BLaER1 (cell line): ENCODE measurements around the gene CCDC47.
A peak's percentile ranks its signal among the peaks of the same experiment; 100 is the strongest.

Experiments used
- H3K27ac ChIP-seq: shearing (Covaris generic); formaldehyde crosslinking; 2 replicates; pipeline ENCODE4 v1.8.1; 2022
- H3K27me3 ChIP-seq: shearing (Covaris generic); formaldehyde crosslinking; 2 replicates; pipeline ENCODE4 v1.8.1; 2022
- H3K36me3 ChIP-seq: shearing (Covaris generic); formaldehyde crosslinking; 2 replicates; pipeline ENCODE4 v1.8.1; 2022
- H3K4me1 ChIP-seq: shearing (Covaris generic); formaldehyde crosslinking; 2 replicates; pipeline ENCODE4 v1.8.1; 2022
- H3K4me2 ChIP-seq: shearing (Covaris generic); formaldehyde crosslinking; 2 replicates; pipeline ENCODE4 v1.8.1; 2022
- H3K4me3 ChIP-seq: shearing (Covaris generic); formaldehyde crosslinking; 2 replicates; pipeline ENCODE4 v1.8.1; 2022
- H3K9ac ChIP-seq: shearing (Covaris generic); formaldehyde crosslinking; 2 replicates; pipeline ENCODE4 v1.8.1; 2022
- H3K9me3 ChIP-seq: shearing (Covaris generic); formaldehyde crosslinking; 2 replicates; pipeline ENCODE4 v1.8.1; 2022
- H4K20me1 ChIP-seq: shearing (Covaris generic); formaldehyde crosslinking; 2 replicates; pipeline ENCODE4 v1.8.1; 2022
- Cebpa-rat ChIP-seq: shearing (Covaris generic); IDR thresholded peaks from 2 replicates; pipeline ENCODE4 v1.8.1; 2022

Gene CCDC47

GRCh38 chr17:63707151-63707550 is 66.2 kb downstream of the CCDC47 start:
- Histone ChIP-seq H3K4me1 (peaks cover 49% of the 10 kb centered on the region), H3K4me2 (peak overlapping the region; percentile 50; the same call in 1 of the 2 replicates), H3K9me3 (no peaks in the 10 kb centered on the region), H3K4me3 (no peak overlapping the region), H4K20me1 (peaks cover 48% of the 10 kb centered on the region), H3K36me3 (peaks cover 92% of the 10 kb centered on the region), H3K9ac (no peak overlapping the region; the same call in 1 of the 2 replicates), H3K27ac (no peak overlapping the region), H3K27me3 (no peaks in the 10 kb centered on the region)
- no peak for TF ChIP-seq Cebpa-rat

- Histone ChIP-seq H3K9me3 (no peaks in the 10 kb centered on the region), H3K27ac (no peak overlapping the region), H3K4me2 (peak overlapping the region; percentile 50), H3K27me3 (no peaks in the 10 kb centered on the region), H3K36me3 (peaks cover 86% of the 10 kb centered on the region), H3K4me3 (no peak overlapping the region), H3K9ac (peak overlapping the region; percentile 38; the same call in 1 of the 2 replicates), H4K20me1 (peaks cover 49% of the 10 kb centered on the region), H3K4me1 (peaks cover 54% of the 10 kb centered on the region)
- no peak for TF ChIP-seq Cebpa-rat
Observed at GRCh38 chr17:63706336-63707082, 66.9 kb downstream of the CCDC47 start.

- Histone ChIP-seq H3K27me3 (no peaks in the 10 kb centered on the region), H3K4me3 (no peak overlapping the region), H3K9ac (0 out of 2 replicates have a peak overlapping the region, but pooled peaks have one; percentile 28), H3K4me1 (peaks cover 63% of the 10 kb centered on the region), H3K27ac (peak overlapping the region; percentile 44; the same call in 1 of the 2 replicates), H3K4me2 (peak overlapping the region; percentile 50), H3K9me3 (no peaks in the 10 kb centered on the region), H4K20me1 (peaks cover 49% of the 10 kb centered on the region), H3K36me3 (peaks cover 77% of the 10 kb centered on the region)
- no peak for TF ChIP-seq Cebpa-rat
Observed at GRCh38 chr17:63705657-63706056, 67.7 kb downstream of the CCDC47 start.

GRCh38 chr17:63704836-63705235 is 68.6 kb downstream of the CCDC47 start:
- Histone ChIP-seq H3K27me3 (no peaks in the 10 kb centered on the region), H4K20me1 (peaks cover 49% of the 10 kb centered on the region), H3K27ac (no peak overlapping the region), H3K36me3 (peaks cover 69% of the 10 kb centered on the region), H3K9me3 (no peaks in the 10 kb centered on the region), H3K4me2 (no peak overlapping the region), H3K9ac (no peak overlapping the region), H3K4me3 (no peak overlapping the region), H3K4me1 (peaks cover 67% of the 10 kb centered on the region)
- TF ChIP-seq Cebpa-rat, result no peak

- H3K4me1 ChIP-seq, result peaks cover 67% of the 10 kb centered on the region
- peaks cover 63% of the 10 kb centered on the region for H3K36me3 ChIP-seq
- no peak for TF ChIP-seq Cebpa-rat
- no peaks in the 10 kb centered on the region for H3K27me3 ChIP-seq
- no peak overlapping the region for H3K27ac ChIP-seq
- H4K20me1 ChIP-seq, result peaks cover 49% of the 10 kb centered on the region
- no peak overlapping the region for H3K4me3 ChIP-seq
- H3K4me2 ChIP-seq, result peak overlapping the region; percentile 100
- H3K9me3 ChIP-seq, result no peaks in the 10 kb centered on the region
- H3K9ac ChIP-seq, result no peak overlapping the region; the same call in 1 of the 2 replicates
Observed at GRCh38 chr17:63704259-63704576, 69.2 kb downstream of the CCDC47 start.

- Histone ChIP-seq H3K36me3 (peaks cover 58% of the 10 kb centered on the region), H3K4me1 (peaks cover 71% of the 10 kb centered on the region), H3K9me3 (no peaks in the 10 kb centered on the region), H4K20me1 (peaks cover 54% of the 10 kb centered on the region), H3K4me3 (no peak overlapping the region), H3K27ac (peak overlapping the region; percentile 65; the same call in 1 of the 2 replicates), H3K4me2 (peak overlapping the region; percentile 100), H3K27me3 (no peaks in the 10 kb centered on the region), H3K9ac (peak overlapping the region; percentile 69; the same call in 1 of the 2 replicates)
- TF ChIP-seq Cebpa-rat, result no peak
Observed at GRCh38 chr17:63703556-63704258, 69.7 kb downstream of the CCDC47 start.

- TF ChIP-seq Cebpa-rat, result no peak
- H3K9me3 ChIP-seq, result no peaks in the 10 kb centered on the region
- H3K9ac ChIP-seq, result peak overlapping the region; percentile 69
- no peak overlapping the region for H3K4me3 ChIP-seq
- no peaks in the 10 kb centered on the region for H3K27me3 ChIP-seq
- H3K36me3 ChIP-seq, result peaks cover 51% of the 10 kb centered on the region
- H3K4me2 ChIP-seq, result peak overlapping the region; percentile 100
- H4K20me1 ChIP-seq, result peaks cover 60% of the 10 kb centered on the region
- peak overlapping the region; percentile 65; the same call in 1 of the 2 replicates for H3K27ac ChIP-seq
- H3K4me1 ChIP-seq, result peaks cover 78% of the 10 kb centered on the region
Observed at GRCh38 chr17:63703029-63703428, 70.4 kb downstream of the CCDC47 start.

- Histone ChIP-seq H3K4me2 (peak overlapping the region; percentile 100), H3K4me3 (peak overlapping the region; percentile 78), H3K36me3 (peaks cover 48% of the 10 kb centered on the region)
Observed at GRCh38 chr17:63702721-63703015, 70.7 kb downstream of the CCDC47 start.

GRCh38 chr17:63701868-63702720 is 71.3 kb downstream of the CCDC47 start:
- peak overlapping the region; percentile 97 for H3K9ac ChIP-seq
- H3K4me3 ChIP-seq, result peak overlapping the region; percentile 78
- peak overlapping the region; percentile 100 for H3K27ac ChIP-seq

More at GRCh38 chr17:63702721-63703015, 70.7 kb downstream of the CCDC47 start:
- Histone ChIP-seq H3K27ac (peak overlapping the region; percentile 65; the same call in 1 of the 2 replicates), H3K4me1 (peaks cover 82% of the 10 kb centered on the region), H3K27me3 (no peaks in the 10 kb centered on the region), H3K9ac (peak overlapping the region; percentile 69), H4K20me1 (peaks cover 64% of the 10 kb centered on the region), H3K9me3 (no peaks in the 10 kb centered on the region)
- no peak for TF ChIP-seq Cebpa-rat

More at GRCh38 chr17:63701868-63702720, 71.3 kb downstream of the CCDC47 start:
- peak overlapping the region; percentile 100 for H3K4me2 ChIP-seq
- no peaks in the 10 kb centered on the region for H3K27me3 ChIP-seq
- H4K20me1 ChIP-seq, result peaks cover 67% of the 10 kb centered on the region
- no peak for TF ChIP-seq Cebpa-rat
- peaks cover 85% of the 10 kb centered on the region for H3K4me1 ChIP-seq
- no peaks in the 10 kb centered on the region for H3K9me3 ChIP-seq
- peaks cover 46% of the 10 kb centered on the region for H3K36me3 ChIP-seq
